HEK293 (cell line): Measurements from ENCODE around the gene RHOBTB3.

Source experiments
- EGR2 ChIP-seq: fragments of 450-650 bp; formaldehyde crosslinking; IDR thresholded peaks from 2 replicates; pipeline ENCODE4 v1.5.1; 2016; ENCODE audit warnings: low read depth, missing biosample characterization, missing genetic modification characterization
- SCRT1 ChIP-seq: fragments of 450-650 bp; formaldehyde crosslinking; IDR thresholded peaks from 2 replicates; pipeline ENCODE4 v1.5.1; 2016; ENCODE audit warnings: missing biosample characterization, missing genetic modification characterization, borderline replicate concordance
- ZBTB48 ChIP-seq: fragments of 450-650 bp; formaldehyde crosslinking; IDR thresholded peaks from 2 replicates; pipeline ENCODE4 v1.5.1; 2016; ENCODE audit warnings: missing biosample characterization, missing genetic modification characterization
- ZFP37 ChIP-seq: fragments of 450-650 bp; formaldehyde crosslinking; IDR thresholded peaks from 2 replicates; pipeline ENCODE4 v1.5.1; 2016; ENCODE audit warnings: missing biosample characterization, missing genetic modification characterization
- ZNF112 ChIP-seq: fragments of 450-650 bp; formaldehyde crosslinking; IDR thresholded peaks from 2 replicates; pipeline ENCODE4 v1.5.0; 2017; ENCODE audit warnings: missing biosample characterization, missing genetic modification characterization
- ZNF335 ChIP-seq: fragments of 450-650 bp; formaldehyde crosslinking; conservative IDR thresholded peaks from 2 replicates; pipeline ENCODE4 v1.5.1; 2016; ENCODE audit warnings: missing biosample characterization, missing genetic modification characterization
- ZNF341 ChIP-seq: fragments of 450-650 bp; formaldehyde crosslinking; IDR thresholded peaks from 2 replicates; pipeline ENCODE4; 2016; ENCODE audit warnings: low read depth, missing biosample characterization, missing genetic modification characterization
- ZNF391 ChIP-seq: fragments of 450-650 bp; formaldehyde crosslinking; IDR thresholded peaks from 2 replicates; pipeline ENCODE4 v1.5.1; 2016; ENCODE audit warnings: low read depth, missing biosample characterization, missing genetic modification characterization, borderline replicate concordance
- ZNF837 ChIP-seq: fragments of 450-650 bp; formaldehyde crosslinking; IDR thresholded peaks from 2 replicates; pipeline ENCODE4 v1.5.1; 2016; ENCODE audit warnings: missing biosample characterization, missing genetic modification characterization
- ZXDB ChIP-seq: fragments of 450-650 bp; formaldehyde crosslinking; IDR thresholded peaks from 2 replicates; pipeline ENCODE4 v1.5.1; 2016; ENCODE audit warnings: missing biosample characterization, missing genetic modification characterization
- TF ChIP-seq, protein P1 (sequence below): fragments of 450-650 bp; formaldehyde crosslinking; conservative IDR thresholded peaks from 2 replicates; pipeline ENCODE4 v1.5.1; 2016; ENCODE audit warnings: low read depth, missing biosample characterization, missing genetic modification characterization
- TF ChIP-seq, protein P2 (sequence below): fragments of 450-650 bp; formaldehyde crosslinking; optimal IDR thresholded peaks from 2 replicates; pipeline ENCODE3; 2016; ENCODE audit warnings: missing biosample characterization, mild to moderate bottlenecking, missing genetic modification characterization
- TF ChIP-seq, protein P3 (sequence below): fragments of 450-650 bp; formaldehyde crosslinking; IDR thresholded peaks from 2 replicates; pipeline ENCODE4 v1.5.1; 2016; ENCODE audit warnings: missing biosample characterization, missing genetic modification characterization
- TF ChIP-seq, protein P4 (sequence below): fragments of 450-650 bp; formaldehyde crosslinking; IDR thresholded peaks from 2 replicates; pipeline ENCODE4 v1.5.1; 2017; ENCODE audit warnings: missing biosample characterization, missing genetic modification characterization
- TF ChIP-seq, protein P5 (sequence below): fragments of 450-650 bp; formaldehyde crosslinking; IDR thresholded peaks from 2 replicates; pipeline ENCODE4 v1.5.1; 2016; ENCODE audit warnings: missing biosample characterization, missing genetic modification characterization

RHOBTB3 gene

DNA sequence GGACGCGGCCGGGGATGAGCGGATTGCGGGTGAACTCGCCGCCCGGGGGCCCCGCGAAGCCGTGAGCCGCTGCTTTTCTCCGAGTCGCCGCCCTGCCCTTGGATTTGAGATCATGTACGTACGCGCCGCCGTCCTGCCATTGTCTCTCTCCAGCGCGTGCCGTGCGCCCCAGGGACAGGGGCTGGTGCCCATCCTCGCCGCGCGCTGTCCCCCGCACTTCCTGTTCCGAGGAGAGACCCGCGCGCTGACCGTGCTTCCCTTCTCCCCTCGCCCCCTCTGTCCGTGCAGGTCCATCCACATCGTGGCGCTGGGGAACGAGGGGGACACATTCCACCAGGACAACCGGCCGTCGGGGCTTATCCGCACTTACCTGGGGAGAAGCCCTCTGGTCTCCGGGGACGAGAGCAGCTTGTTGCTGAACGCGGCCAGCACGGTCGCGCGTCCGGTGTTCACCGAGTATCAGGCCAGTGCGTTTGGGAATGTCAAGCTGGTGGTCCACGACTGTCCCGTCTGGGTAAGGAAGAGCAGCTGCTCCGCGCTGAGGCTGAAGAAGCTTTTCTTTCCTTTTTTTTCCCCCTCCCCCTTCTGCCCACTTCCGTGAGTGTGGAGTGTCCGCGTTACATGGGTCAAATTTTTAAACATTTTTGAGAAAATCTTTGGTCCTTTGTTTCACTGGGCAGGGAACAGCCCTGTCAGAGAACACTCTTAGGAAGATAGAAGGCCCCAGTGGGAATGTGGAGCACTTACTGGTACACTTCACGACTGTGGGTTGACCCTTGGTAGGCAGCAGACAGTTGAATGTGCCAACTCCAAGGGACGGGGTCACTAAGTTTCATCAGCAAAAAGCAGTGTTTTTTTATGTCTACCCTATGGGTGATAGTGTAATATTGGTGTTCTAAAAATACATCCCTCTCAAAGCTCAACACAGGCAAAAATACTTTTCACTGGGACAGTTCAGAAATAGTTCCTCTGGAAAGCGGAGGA is 727 bp downstream of the RHOBTB3 start (continued):
- TF ChIP-seq, protein P1, sequence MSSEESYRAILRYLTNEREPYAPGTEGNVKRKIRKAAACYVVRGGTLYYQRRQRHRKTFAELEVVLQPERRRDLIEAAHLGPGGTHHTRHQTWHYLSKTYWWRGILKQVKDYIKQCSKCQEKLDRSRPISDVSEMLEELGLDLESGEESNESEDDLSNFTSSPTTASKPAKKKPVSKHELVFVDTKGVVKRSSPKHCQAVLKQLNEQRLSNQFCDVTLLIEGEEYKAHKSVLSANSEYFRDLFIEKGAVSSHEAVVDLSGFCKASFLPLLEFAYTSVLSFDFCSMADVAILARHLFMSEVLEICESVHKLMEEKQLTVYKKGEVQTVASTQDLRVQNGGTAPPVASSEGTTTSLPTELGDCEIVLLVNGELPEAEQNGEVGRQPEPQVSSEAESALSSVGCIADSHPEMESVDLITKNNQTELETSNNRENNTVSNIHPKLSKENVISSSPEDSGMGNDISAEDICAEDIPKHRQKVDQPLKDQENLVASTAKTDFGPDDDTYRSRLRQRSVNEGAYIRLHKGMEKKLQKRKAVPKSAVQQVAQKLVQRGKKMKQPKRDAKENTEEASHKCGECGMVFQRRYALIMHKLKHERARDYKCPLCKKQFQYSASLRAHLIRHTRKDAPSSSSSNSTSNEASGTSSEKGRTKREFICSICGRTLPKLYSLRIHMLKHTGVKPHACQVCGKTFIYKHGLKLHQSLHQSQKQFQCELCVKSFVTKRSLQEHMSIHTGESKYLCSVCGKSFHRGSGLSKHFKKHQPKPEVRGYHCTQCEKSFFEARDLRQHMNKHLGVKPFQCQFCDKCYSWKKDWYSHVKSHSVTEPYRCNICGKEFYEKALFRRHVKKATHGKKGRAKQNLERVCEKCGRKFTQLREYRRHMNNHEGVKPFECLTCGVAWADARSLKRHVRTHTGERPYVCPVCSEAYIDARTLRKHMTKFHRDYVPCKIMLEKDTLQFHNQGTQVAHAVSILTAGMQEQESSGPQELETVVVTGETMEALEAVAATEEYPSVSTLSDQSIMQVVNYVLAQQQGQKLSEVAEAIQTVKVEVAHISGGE, result peak; percentile 89
- peak; percentile 73; the same call in 1 of the 2 replicates for TF ChIP-seq ZNF335 (tag by site-specific recombination)
- peak; percentile 64; the same call in 1 of the 2 replicates for TF ChIP-seq SCRT1 (tag by site-specific recombination)
- TF ChIP-seq ZNF112 (tag by site-specific recombination), result no peak
- TF ChIP-seq ZXDB (tag by site-specific recombination), result peak; percentile 65; the same call in 1 of the 2 replicates
- TF ChIP-seq ZNF341, result peak; percentile 92
- 0 out of 2 replicates have a peak, but pooled peaks have one; percentile 34 for TF ChIP-seq ZNF391 (tag by site-specific recombination)
- TF ChIP-seq, protein P2, sequence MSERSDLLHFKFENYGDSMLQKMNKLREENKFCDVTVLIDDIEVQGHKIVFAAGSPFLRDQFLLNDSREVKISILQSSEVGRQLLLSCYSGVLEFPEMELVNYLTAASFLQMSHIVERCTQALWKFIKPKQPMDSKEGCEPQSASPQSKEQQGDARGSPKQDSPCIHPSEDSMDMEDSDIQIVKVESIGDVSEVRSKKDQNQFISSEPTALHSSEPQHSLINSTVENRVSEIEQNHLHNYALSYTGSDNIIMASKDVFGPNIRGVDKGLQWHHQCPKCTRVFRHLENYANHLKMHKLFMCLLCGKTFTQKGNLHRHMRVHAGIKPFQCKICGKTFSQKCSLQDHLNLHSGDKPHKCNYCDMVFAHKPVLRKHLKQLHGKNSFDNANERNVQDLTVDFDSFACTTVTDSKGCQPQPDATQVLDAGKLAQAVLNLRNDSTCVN (tag by site-specific recombination), result peak; percentile 99
- TF ChIP-seq ZNF837 (tag by site-specific recombination), result no peak
- no peak for TF ChIP-seq EGR2
- TF ChIP-seq, protein P3, sequence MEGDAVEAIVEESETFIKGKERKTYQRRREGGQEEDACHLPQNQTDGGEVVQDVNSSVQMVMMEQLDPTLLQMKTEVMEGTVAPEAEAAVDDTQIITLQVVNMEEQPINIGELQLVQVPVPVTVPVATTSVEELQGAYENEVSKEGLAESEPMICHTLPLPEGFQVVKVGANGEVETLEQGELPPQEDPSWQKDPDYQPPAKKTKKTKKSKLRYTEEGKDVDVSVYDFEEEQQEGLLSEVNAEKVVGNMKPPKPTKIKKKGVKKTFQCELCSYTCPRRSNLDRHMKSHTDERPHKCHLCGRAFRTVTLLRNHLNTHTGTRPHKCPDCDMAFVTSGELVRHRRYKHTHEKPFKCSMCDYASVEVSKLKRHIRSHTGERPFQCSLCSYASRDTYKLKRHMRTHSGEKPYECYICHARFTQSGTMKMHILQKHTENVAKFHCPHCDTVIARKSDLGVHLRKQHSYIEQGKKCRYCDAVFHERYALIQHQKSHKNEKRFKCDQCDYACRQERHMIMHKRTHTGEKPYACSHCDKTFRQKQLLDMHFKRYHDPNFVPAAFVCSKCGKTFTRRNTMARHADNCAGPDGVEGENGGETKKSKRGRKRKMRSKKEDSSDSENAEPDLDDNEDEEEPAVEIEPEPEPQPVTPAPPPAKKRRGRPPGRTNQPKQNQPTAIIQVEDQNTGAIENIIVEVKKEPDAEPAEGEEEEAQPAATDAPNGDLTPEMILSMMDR (tag by site-specific recombination), result peak; percentile 59
- TF ChIP-seq, protein P4, sequence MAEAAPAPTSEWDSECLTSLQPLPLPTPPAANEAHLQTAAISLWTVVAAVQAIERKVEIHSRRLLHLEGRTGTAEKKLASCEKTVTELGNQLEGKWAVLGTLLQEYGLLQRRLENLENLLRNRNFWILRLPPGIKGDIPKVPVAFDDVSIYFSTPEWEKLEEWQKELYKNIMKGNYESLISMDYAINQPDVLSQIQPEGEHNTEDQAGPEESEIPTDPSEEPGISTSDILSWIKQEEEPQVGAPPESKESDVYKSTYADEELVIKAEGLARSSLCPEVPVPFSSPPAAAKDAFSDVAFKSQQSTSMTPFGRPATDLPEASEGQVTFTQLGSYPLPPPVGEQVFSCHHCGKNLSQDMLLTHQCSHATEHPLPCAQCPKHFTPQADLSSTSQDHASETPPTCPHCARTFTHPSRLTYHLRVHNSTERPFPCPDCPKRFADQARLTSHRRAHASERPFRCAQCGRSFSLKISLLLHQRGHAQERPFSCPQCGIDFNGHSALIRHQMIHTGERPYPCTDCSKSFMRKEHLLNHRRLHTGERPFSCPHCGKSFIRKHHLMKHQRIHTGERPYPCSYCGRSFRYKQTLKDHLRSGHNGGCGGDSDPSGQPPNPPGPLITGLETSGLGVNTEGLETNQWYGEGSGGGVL (tag by site-specific recombination), result 0 out of 2 replicates have a peak, but pooled peaks have one; percentile 25
- peak; percentile 75 for TF ChIP-seq ZBTB48
- TF ChIP-seq, protein P5, sequence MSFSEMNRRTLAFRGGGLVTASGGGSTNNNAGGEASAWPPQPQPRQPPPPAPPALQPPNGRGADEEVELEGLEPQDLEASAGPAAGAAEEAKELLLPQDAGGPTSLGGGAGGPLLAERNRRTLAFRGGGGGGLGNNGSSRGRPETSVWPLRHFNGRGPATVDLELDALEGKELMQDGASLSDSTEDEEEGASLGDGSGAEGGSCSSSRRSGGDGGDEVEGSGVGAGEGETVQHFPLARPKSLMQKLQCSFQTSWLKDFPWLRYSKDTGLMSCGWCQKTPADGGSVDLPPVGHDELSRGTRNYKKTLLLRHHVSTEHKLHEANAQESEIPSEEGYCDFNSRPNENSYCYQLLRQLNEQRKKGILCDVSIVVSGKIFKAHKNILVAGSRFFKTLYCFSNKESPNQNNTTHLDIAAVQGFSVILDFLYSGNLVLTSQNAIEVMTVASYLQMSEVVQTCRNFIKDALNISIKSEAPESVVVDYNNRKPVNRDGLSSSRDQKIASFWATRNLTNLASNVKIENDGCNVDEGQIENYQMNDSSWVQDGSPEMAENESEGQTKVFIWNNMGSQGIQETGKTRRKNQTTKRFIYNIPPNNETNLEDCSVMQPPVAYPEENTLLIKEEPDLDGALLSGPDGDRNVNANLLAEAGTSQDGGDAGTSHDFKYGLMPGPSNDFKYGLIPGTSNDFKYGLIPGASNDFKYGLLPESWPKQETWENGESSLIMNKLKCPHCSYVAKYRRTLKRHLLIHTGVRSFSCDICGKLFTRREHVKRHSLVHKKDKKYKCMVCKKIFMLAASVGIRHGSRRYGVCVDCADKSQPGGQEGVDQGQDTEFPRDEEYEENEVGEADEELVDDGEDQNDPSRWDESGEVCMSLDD (tag by site-specific recombination), result peak; percentile 41; the same call in 1 of the 2 replicates
- peak; percentile 87; the same call in 1 of the 2 replicates for TF ChIP-seq ZFP37 (tag by site-specific recombination)
- TF ChIP-seq, all 188 proteins: peak for 30
